GM19351 (cell line): ENCODE results near the gene ENPP6.

ENCODE experiments used
- ATAC-seq: cut with Tn5 transposase; IDR thresholded peaks from one replicate; pipeline ENCODE4 v1.9.1; 2021; ENCODE audit warnings: mild to moderate bottlenecking, moderate library complexity; ENCODE audit not compliant: unreplicated experiment

The ENPP6 gene

GRCh38 chr4:184192933-184193332 lies 24.7 kb downstream of the ENPP6 start:
- ATAC-seq, result no peak

GRCh38 chr4:184191267-184191666 lies 26.4 kb downstream of the ENPP6 start:
- no peak for ATAC-seq

GRCh38 chr4:184190711-184191110 lies 27.0 kb downstream of the ENPP6 start:
- no peak for ATAC-seq

- ATAC-seq, result no peak
Observed at GRCh38 chr4:184189966-184190365, 27.7 kb downstream of the ENPP6 start.

- ATAC-seq, result no peak
Observed at GRCh38 chr4:184188443-184189400, 29.0 kb downstream of the ENPP6 start.

- no peak for ATAC-seq
Observed at GRCh38 chr4:184177271-184177670, 40.4 kb downstream of the ENPP6 start.

- no peak for ATAC-seq
Observed at GRCh38 chr4:184174571-184175488, 42.8 kb downstream of the ENPP6 start.

GRCh38 chr4:184171011-184171410 lies 46.7 kb downstream of the ENPP6 start:
- ATAC-seq, result no peak

- no peak for ATAC-seq
Observed at GRCh38 chr4:184169225-184169867, 48.3 kb downstream of the ENPP6 start.

- peak; percentile 69 for ATAC-seq
Observed at GRCh38 chr4:184168406-184169019, 49.2 kb downstream of the ENPP6 start.

GRCh38 chr4:184167576-184167975 lies 50.1 kb downstream of the ENPP6 start:
- ATAC-seq, result peak; percentile 94

GRCh38 chr4:184166736-184167135 lies 50.9 kb downstream of the ENPP6 start:
- ATAC-seq, result no peak

GRCh38 chr4:184165291-184165690 lies 52.4 kb downstream of the ENPP6 start:
- ATAC-seq, result no peak

GRCh38 chr4:184163813-184164212 lies 53.9 kb downstream of the ENPP6 start:
- no peak for ATAC-seq

GRCh38 chr4:184162596-184162995 lies 55.1 kb downstream of the ENPP6 start:
- ATAC-seq, result no peak

GRCh38 chr4:184157322-184157721 lies 60.4 kb downstream of the ENPP6 start:
- no peak for ATAC-seq

GRCh38 chr4:184156163-184156920 lies 61.3 kb downstream of the ENPP6 start:
- no peak for ATAC-seq

GRCh38 chr4:184154199-184154598 lies 63.5 kb downstream of the ENPP6 start:
- ATAC-seq, result no peak

- no peak for ATAC-seq
Observed at GRCh38 chr4:184153781-184154180, 63.9 kb downstream of the ENPP6 start.

- no peak for ATAC-seq
Observed at GRCh38 chr4:184151988-184152485, 65.6 kb downstream of the ENPP6 start.
